Measurements from ENCODE around the gene MTUS2.

- TF ChIP-seq CTCF (IDR thresholded peaks at IDR 0.05; ENCODE audit: borderline replicate concordance, extremely low read depth, low read length, poor library complexity, severe bottlenecking) (no peak), EZH2 (IDR thresholded peaks at IDR 0.05; ENCODE audit: borderline replicate concordance, low read depth, low read length, severe bottlenecking) (no peak)
Measured at GRCh38 chr13:29423050-29423449, 602.9 kb downstream of the MTUS2 start.

Measured in DND-41 (cell line).